ENCODE data around the gene CALD1. TPM values are rescaled to one million over a fixed set of nuclear protein-coding genes. Genes with fewer than 3 reads are reported as not detected.

CALD1 gene
- total RNA-seq, 3 donors from 2014 or later = 1.4 to 2.7 (median 1.6) TPM

GRCh38 chr7:134818613-134819345 is 39.3 kb downstream of the CALD1 start:
- no peaks in the 10 kb centered on the region for H3K4me1 Mint-ChIP-seq (ENCODE audit: low read depth)
- ATAC-seq (no peak), DNase-seq (no peak)
- no peaks in the 10 kb centered on the region for H3K27me3 Mint-ChIP-seq (ENCODE audit: low read depth)
- H3K4me3 Mint-ChIP-seq = no peak overlapping the region
- no peaks in the 10 kb centered on the region for H3K36me3 Mint-ChIP-seq (ENCODE audit: insufficient read depth)
- no peaks in the 10 kb centered on the region for H3K9me3 Mint-ChIP-seq

GRCh38 chr7:134819401-134819800 is 40.0 kb downstream of the CALD1 start:
- no peaks in the 10 kb centered on the region for H3K4me1 Mint-ChIP-seq (ENCODE audit: low read depth)
- ATAC-seq (no peak), DNase-seq (no peak)
- no peaks in the 10 kb centered on the region for H3K9me3 Mint-ChIP-seq
- H3K4me3 Mint-ChIP-seq = no peak overlapping the region
- no peaks in the 10 kb centered on the region for H3K36me3 Mint-ChIP-seq (ENCODE audit: insufficient read depth)
- H3K27me3 Mint-ChIP-seq (ENCODE audit: low read depth) = no peaks in the 10 kb centered on the region

GRCh38 chr7:134820295-134820694 is 40.9 kb downstream of the CALD1 start:
- ATAC-seq = no peak
- no peaks in the 10 kb centered on the region for H3K27me3 Mint-ChIP-seq (ENCODE audit: low read depth)

GRCh38 chr7:134820778-134821177 is 41.3 kb downstream of the CALD1 start:
- H3K36me3 Mint-ChIP-seq (ENCODE audit: insufficient read depth) = no peaks in the 10 kb centered on the region
- no peak for DNase-seq
- H3K4me1 Mint-ChIP-seq (ENCODE audit: low read depth) = no peaks in the 10 kb centered on the region
- H3K27me3 Mint-ChIP-seq (ENCODE audit: low read depth) = no peaks in the 10 kb centered on the region
- no peak for ATAC-seq
- H3K9me3 Mint-ChIP-seq = no peaks in the 10 kb centered on the region
- H3K4me3 Mint-ChIP-seq = no peak overlapping the region

More at GRCh38 chr7:134820295-134820694, 40.9 kb downstream of the CALD1 start:
- no peak for DNase-seq
- Mint-ChIP-seq H3K4me1 (ENCODE audit: low read depth) (no peaks in the 10 kb centered on the region), H3K9me3 (no peaks in the 10 kb centered on the region), H3K4me3 (no peak overlapping the region), H3K36me3 (ENCODE audit: insufficient read depth) (no peaks in the 10 kb centered on the region)

GRCh38 chr7:134823400-134823799 is 44.0 kb downstream of the CALD1 start:
- Mint-ChIP-seq H3K4me1 (ENCODE audit: low read depth) (no peaks in the 10 kb centered on the region), H3K36me3 (ENCODE audit: insufficient read depth) (no peaks in the 10 kb centered on the region), H3K9me3 (no peaks in the 10 kb centered on the region), H3K27me3 (ENCODE audit: low read depth) (no peaks in the 10 kb centered on the region), H3K4me3 (no peak overlapping the region)
- ATAC-seq = no peak
- DNase-seq = no peak

GRCh38 chr7:134825666-134826065 is 46.2 kb downstream of the CALD1 start:
- H3K4me3 Mint-ChIP-seq = no peak overlapping the region
- ATAC-seq (no peak), DNase-seq (no peak)
- H3K9me3 Mint-ChIP-seq = no peaks in the 10 kb centered on the region
- no peaks in the 10 kb centered on the region for H3K4me1 Mint-ChIP-seq (ENCODE audit: low read depth)
- no peaks in the 10 kb centered on the region for H3K27me3 Mint-ChIP-seq (ENCODE audit: low read depth)
- no peaks in the 10 kb centered on the region for H3K36me3 Mint-ChIP-seq (ENCODE audit: insufficient read depth)

- ATAC-seq (no peak), DNase-seq (no peak)
- Mint-ChIP-seq H3K4me3 (no peak overlapping the region), H3K9me3 (no peaks in the 10 kb centered on the region), H3K4me1 (ENCODE audit: low read depth) (no peaks in the 10 kb centered on the region), H3K27me3 (ENCODE audit: low read depth) (no peaks in the 10 kb centered on the region), H3K36me3 (ENCODE audit: insufficient read depth) (no peaks in the 10 kb centered on the region)
Observed at GRCh38 chr7:134826105-134826504, 46.7 kb downstream of the CALD1 start.

GRCh38 chr7:134827436-134827835 is 48.0 kb downstream of the CALD1 start:
- DNase-seq = no peak
- no peak overlapping the region for H3K4me3 Mint-ChIP-seq
- no peaks in the 10 kb centered on the region for H3K36me3 Mint-ChIP-seq (ENCODE audit: insufficient read depth)
- no peaks in the 10 kb centered on the region for H3K4me1 Mint-ChIP-seq (ENCODE audit: low read depth)
- H3K9me3 Mint-ChIP-seq = no peaks in the 10 kb centered on the region
- ATAC-seq = no peak
- no peaks in the 10 kb centered on the region for H3K27me3 Mint-ChIP-seq (ENCODE audit: low read depth)

- H3K4me1 Mint-ChIP-seq (ENCODE audit: low read depth) = no peaks in the 10 kb centered on the region
- no peak overlapping the region for H3K4me3 Mint-ChIP-seq
- H3K36me3 Mint-ChIP-seq (ENCODE audit: insufficient read depth) = no peaks in the 10 kb centered on the region
- ATAC-seq = no peak
- H3K27me3 Mint-ChIP-seq (ENCODE audit: low read depth) = no peaks in the 10 kb centered on the region
- no peaks in the 10 kb centered on the region for H3K9me3 Mint-ChIP-seq
- DNase-seq = no peak
Observed at GRCh38 chr7:134827889-134828288, 48.5 kb downstream of the CALD1 start.

GRCh38 chr7:134828361-134828760 is 48.9 kb downstream of the CALD1 start:
- Mint-ChIP-seq H3K9me3 (no peaks in the 10 kb centered on the region), H3K27me3 (ENCODE audit: low read depth) (no peaks in the 10 kb centered on the region), H3K4me3 (no peak overlapping the region), H3K36me3 (ENCODE audit: insufficient read depth) (no peaks in the 10 kb centered on the region), H3K4me1 (ENCODE audit: low read depth) (no peaks in the 10 kb centered on the region)
- ATAC-seq (no peak), DNase-seq (no peak)

- H3K9me3 Mint-ChIP-seq = no peaks in the 10 kb centered on the region
- H3K27me3 Mint-ChIP-seq (ENCODE audit: low read depth) = no peaks in the 10 kb centered on the region
- DNase-seq = no peak
- no peaks in the 10 kb centered on the region for H3K36me3 Mint-ChIP-seq (ENCODE audit: insufficient read depth)
- H3K4me3 Mint-ChIP-seq = no peak overlapping the region
- no peaks in the 10 kb centered on the region for H3K4me1 Mint-ChIP-seq (ENCODE audit: low read depth)
- no peak for ATAC-seq
Observed at GRCh38 chr7:134829380-134829986, 50.0 kb downstream of the CALD1 start.

- DNase-seq (no peak), ATAC-seq (no peak)
- Mint-ChIP-seq H3K4me3 (no peak overlapping the region), H3K27me3 (ENCODE audit: low read depth) (no peaks in the 10 kb centered on the region), H3K9me3 (no peaks in the 10 kb centered on the region), H3K36me3 (ENCODE audit: insufficient read depth) (peaks cover 2% of the 10 kb centered on the region), H3K4me1 (ENCODE audit: low read depth) (no peaks in the 10 kb centered on the region)
Observed at GRCh38 chr7:134831862-134832261, 52.4 kb downstream of the CALD1 start.

GRCh38 chr7:134832367-134832766 is 52.9 kb downstream of the CALD1 start:
- Mint-ChIP-seq H3K4me1 (ENCODE audit: low read depth) (no peaks in the 10 kb centered on the region), H3K9me3 (no peaks in the 10 kb centered on the region), H3K27me3 (ENCODE audit: low read depth) (no peaks in the 10 kb centered on the region), H3K36me3 (ENCODE audit: insufficient read depth) (peaks cover 4% of the 10 kb centered on the region), H3K4me3 (no peak overlapping the region)
- DNase-seq = no peak
- no peak for ATAC-seq

GRCh38 chr7:134834689-134835462 is 55.4 kb downstream of the CALD1 start:
- Mint-ChIP-seq H3K27me3 (ENCODE audit: low read depth) (no peaks in the 10 kb centered on the region), H3K36me3 (ENCODE audit: insufficient read depth) (peaks cover 4% of the 10 kb centered on the region), H3K4me3 (no peak overlapping the region), H3K4me1 (ENCODE audit: low read depth) (no peaks in the 10 kb centered on the region), H3K9me3 (no peaks in the 10 kb centered on the region)
- DNase-seq (no peak), ATAC-seq (no peak)

GRCh38 chr7:134835463-134835823 is 56.0 kb downstream of the CALD1 start:
- DNase-seq (no peak), ATAC-seq (no peak)
- H3K9me3 Mint-ChIP-seq = no peaks in the 10 kb centered on the region
- no peaks in the 10 kb centered on the region for H3K4me1 Mint-ChIP-seq (ENCODE audit: low read depth)
- H3K4me3 Mint-ChIP-seq = no peak overlapping the region
- no peaks in the 10 kb centered on the region for H3K27me3 Mint-ChIP-seq (ENCODE audit: low read depth)
- peaks cover 4% of the 10 kb centered on the region for H3K36me3 Mint-ChIP-seq (ENCODE audit: insufficient read depth)
